AG04450 (cell line): Measurements from ENCODE around the gene B3GAT2. TPM values are rescaled to one million over a fixed set of nuclear protein-coding genes. Genes with fewer than 3 reads are reported as not detected.
"Not testable (repeated sequence)": the region's sequence is repeated elsewhere in the genome, so short reads cannot be mapped to it uniquely, and the experiment has no call there.

ENCODE experiments used
- CTCF ChIA-PET: fragments of 300-600, 350-600 bp; formaldehyde crosslinking; extraction: SDS; loops from one replicate; lab custom pipeline; 2022; ENCODE audit warnings: antibody characterized with exemption, inconsistent platforms; lab: Charles Lee
- POLR2A ChIA-PET: fragments of 350-600 bp; formaldehyde crosslinking; extraction: SDS; loops from one replicate; lab custom pipeline; 2021; ENCODE audit warnings: antibody characterized with exemption, inconsistent platforms; lab: Yijun Ruan, JAX
- DNase-seq: peaks from one replicate; pipeline ENCODE4 v3.0.0-alpha.2; 2011; ENCODE audit warnings: low read depth, low spot score
- H3K27ac ChIP-seq: one replicate; pipeline ENCODE4 v1.5.1; 2012; ENCODE audit warnings: low read depth, low read length, control low read depth
- H3K27me3 ChIP-seq: one replicate; pipeline ENCODE4 v1.6.0; 2012; ENCODE audit warnings: low read length; ENCODE audit not compliant: control insufficient read depth, insufficient read depth
- H3K4me3 ChIP-seq: 2 replicates; pipeline ENCODE4 v1.5.1; 2011; ENCODE audit warnings: mild to moderate bottlenecking, low read depth, low read length, control low read depth
- H3K9me3 ChIP-seq: 2 replicates; pipeline ENCODE4 v1.5.1; 2012; ENCODE audit warnings: low read length; ENCODE audit not compliant: control insufficient read depth, insufficient read depth
- CTCF ChIP-seq: IDR thresholded peaks from 2 replicates; pipeline ENCODE4 v1.5.1; 2011; ENCODE audit warnings: low read depth, low read length, control low read depth, inconsistent platforms
- polyA plus RNA-seq: library from polyadenylated mRNA; depleted of rRNA; stranded (reverse); fragments of >200 nt; gene quantifications from 2 replicates; pipeline ENCODE4 v1.2.3, GENCODE V29; 2011

The B3GAT2 gene
- polyA plus RNA-seq, 1 experiment, result 0.11 TPM

GRCh38 chr6:70954176-70954575 is 2.7 kb downstream of the B3GAT2 start:
- ChIA-PET CTCF (interaction anchor here (2.2 kb wide), 1 partner anchor 247 kb away, joined by 14 read pairs; no protein-coding TSS in a partner anchor), POLR2A (no interaction called here)
- H3K9me3 ChIP-seq, result no peaks in the 10 kb centered on the region
- H3K27ac ChIP-seq, result no peak overlapping the region
- no peak for TF ChIP-seq CTCF
- no peak overlapping the region for H3K4me3 ChIP-seq
- no peak for DNase-seq
- H3K27me3 ChIP-seq, result peaks cover 44% of the 10 kb centered on the region

- ChIA-PET CTCF (interaction anchor here (0.5 to 0.8 kb wide), 2 partner anchors 68 to 248 kb away, joined by 3 read pairs; no protein-coding TSS in a partner anchor), POLR2A (interaction anchor here (0.6 kb wide), 1 partner anchor 17 kb away, joined by 3 read pairs; no protein-coding TSS in a partner anchor)
- Histone ChIP-seq H3K9me3 (no peaks in the 10 kb centered on the region), H3K27ac (no peak overlapping the region), H3K4me3 (no peak overlapping the region), H3K27me3 (peaks cover 40% of the 10 kb centered on the region)
- no peak for DNase-seq
- no peak for TF ChIP-seq CTCF
These were observed 4.2 kb downstream of the B3GAT2 start for GRCh38 chr6:70952608-70953165.

- POLR2A ChIA-PET, CTCF ChIA-PET, H3K4me3 ChIP-seq, H3K9me3 ChIP-seq, DNase-seq, H3K27ac ChIP-seq, H3K27me3 ChIP-seq: not testable (repeated sequence)
These were observed 12.5 kb downstream of the B3GAT2 start for GRCh38 chr6:70944321-70944720.

GRCh38 chr6:70933853-70934252 is 23.0 kb downstream of the B3GAT2 start:
- ChIA-PET POLR2A (no interaction called here), CTCF (interaction anchor here (0.6 kb wide), 1 partner anchor 77 kb away, joined by 3 read pairs; no protein-coding TSS in a partner anchor)
- H3K9me3 ChIP-seq, result no peaks in the 10 kb centered on the region
- DNase-seq, result no peak
- no peak overlapping the region for H3K27ac ChIP-seq
- no peak for TF ChIP-seq CTCF
- H3K4me3 ChIP-seq, result no peak overlapping the region
- no peaks in the 10 kb centered on the region for H3K27me3 ChIP-seq

- Histone ChIP-seq H3K27me3 (no peaks in the 10 kb centered on the region), H3K4me3 (no peak overlapping the region), H3K9me3 (no peaks in the 10 kb centered on the region), H3K27ac (no peak overlapping the region)
- CTCF ChIA-PET, result interaction anchor here (0.6 to 5.5 kb wide), 2 partner anchors 9 to 21 kb away, joined by 3 to 28 read pairs; no protein-coding TSS in a partner anchor
- no peak for DNase-seq
- no peak for TF ChIP-seq CTCF
- POLR2A ChIA-PET, result no interaction called here
These were observed 51.1 kb downstream of the B3GAT2 start for GRCh38 chr6:70905742-70906141.
